Smooth muscle cell (in vitro differentiated cells): ENCODE measurements around the gene SPINK14. TPM values are rescaled to one million over a fixed set of nuclear protein-coding genes. Genes with fewer than 3 reads are reported as not detected.

Source experiments
- DNase-seq: peaks from one replicate; lab custom pipeline; 2025; ENCODE audit not compliant: unreplicated experiment; lab: John Stamatoyannopoulos, UW
- H2AFZ ChIP-seq: fragments of 200-600 bp; sonication (generic); 2 replicates; pipeline ENCODE4 v1.6.0; 2016; ENCODE audit warnings: antibody characterized with exemption, low read depth, mild to moderate bottlenecking
- H3F3A ChIP-seq: fragments of 200-600 bp; sonication (generic); 2 replicates; pipeline ENCODE4 v1.6.0; 2017; ENCODE audit warnings: antibody characterized with exemption, low read depth
- H3K27ac ChIP-seq: fragments of 200-600 bp; sonication (generic); 2 replicates; pipeline ENCODE4 v1.5.1; 2016; ENCODE audit warnings: low read depth, mild to moderate bottlenecking
- H3K27me3 ChIP-seq: fragments of 200-600 bp; sonication (generic); 2 replicates; pipeline ENCODE4 v1.6.1; 2016; ENCODE audit warnings: low read depth, mild to moderate bottlenecking
- H3K36me3 ChIP-seq: fragments of 200-600 bp; sonication (generic); 2 replicates; pipeline ENCODE4 v1.5.1; 2016; ENCODE audit warnings: low read depth
- H3K4me1 ChIP-seq: fragments of 200-600 bp; sonication (generic); 2 replicates; pipeline ENCODE4 v1.5.1; 2016; ENCODE audit warnings: low read depth
- H3K4me2 ChIP-seq: fragments of 200-600 bp; sonication (generic); 2 replicates; pipeline ENCODE4 v1.6.0; 2016; ENCODE audit warnings: mild to moderate bottlenecking
- H3K4me3 ChIP-seq: fragments of 200-600 bp; sonication (generic); 2 replicates; pipeline ENCODE4 v1.5.1; 2016; ENCODE audit warnings: mild to moderate bottlenecking
- H3K79me2 ChIP-seq: fragments of 200-600 bp; sonication (generic); 2 replicates; pipeline ENCODE4 v1.6.0; 2016; ENCODE audit warnings: low read depth, mild to moderate bottlenecking
- H3K9ac ChIP-seq: fragments of 200-600 bp; sonication (generic); 2 replicates; pipeline ENCODE4 v1.6.0; 2016; ENCODE audit warnings: low read depth
- H3K9me3 ChIP-seq: fragments of 200-600 bp; sonication (generic); replicated peaks from 2 replicates; pipeline ENCODE4 v1.5.1; 2016; ENCODE audit warnings: low read depth
- H4K20me1 ChIP-seq: fragments of 200-600 bp; sonication (generic); 2 replicates; pipeline ENCODE4 v1.6.0; 2016; ENCODE audit warnings: low read depth
- CTCF ChIP-seq: fragments of 200-600 bp; sonication (generic); IDR thresholded peaks from 2 replicates; pipeline ENCODE4 v1.5.1; 2017; ENCODE audit warnings: borderline replicate concordance, mild to moderate bottlenecking, antibody characterized with exemption; ENCODE audit not compliant: insufficient read depth, poor library complexity, severe bottlenecking
- WGBS: methylation state at CpG from one replicate; pipeline ENCODE4 v1.1.7; 2016; ENCODE audit warnings: low lambda C conversion rate; 5-methylcytosine and 5-hydroxymethylcytosine counted together
- polyA plus RNA-seq: library from polyadenylated mRNA; unstranded; fragments of >200 nt; fragmentation: Nextera tagmentation; extraction: Ambion mirVana; gene quantifications from 2 replicates; pipeline ENCODE4 v1.2.1, GENCODE V29; 2016
- total RNA-seq: library from RNA; depleted of rRNA; stranded (reverse); fragments of >200 nt; gene quantifications from 2 replicates; pipeline ENCODE4 v1.2.3, GENCODE V29; 2014

Gene SPINK14
- total and polyA plus RNA-seq, 2 experiments from 2014 or later, result not detected

- H3K4me1 ChIP-seq, result no peaks in the 10 kb centered on the region
- no peak overlapping the region for H2AFZ ChIP-seq
- H3K27ac ChIP-seq, result peak overlapping the region; percentile 71
- H3K36me3 ChIP-seq, result no peaks in the 10 kb centered on the region
- H3K27me3 ChIP-seq, result peaks cover 40% of the 10 kb centered on the region
- no peaks in the 10 kb centered on the region for H3K79me2 ChIP-seq
- peak overlapping the region; percentile 37 for H3K4me2 ChIP-seq
- H3K4me3 ChIP-seq, result no peak overlapping the region
- WGBS, result 56% methylated on average over 3 of the region's 3 CpGs
- H3K9me3 ChIP-seq, result no peaks in the 10 kb centered on the region
- no peaks in the 10 kb centered on the region for H3F3A ChIP-seq
- no peak for TF ChIP-seq CTCF
- no peak for DNase-seq
- peak overlapping the region; percentile 1 for H3K9ac ChIP-seq
- H4K20me1 ChIP-seq, result no peaks in the 10 kb centered on the region
These were observed 18.1 kb downstream of the SPINK14 start for GRCh38 chr5:148186248-148187003.

- H3K4me2 ChIP-seq, result no peak overlapping the region
- H3K27ac ChIP-seq, result no peak overlapping the region
- 50% methylated on average over 1 of the region's 1 CpG for WGBS
- H3F3A ChIP-seq, result no peaks in the 10 kb centered on the region
- no peak for TF ChIP-seq CTCF
- no peaks in the 10 kb centered on the region for H3K79me2 ChIP-seq
- no peaks in the 10 kb centered on the region for H3K9me3 ChIP-seq
- no peak overlapping the region for H2AFZ ChIP-seq
- H3K27me3 ChIP-seq, result peaks cover 29% of the 10 kb centered on the region
- DNase-seq, result no peak
- no peaks in the 10 kb centered on the region for H4K20me1 ChIP-seq
- H3K9ac ChIP-seq, result no peak overlapping the region
- H3K4me3 ChIP-seq, result no peak overlapping the region
- no peaks in the 10 kb centered on the region for H3K36me3 ChIP-seq
- H3K4me1 ChIP-seq, result no peaks in the 10 kb centered on the region
These were observed 22.7 kb downstream of the SPINK14 start for GRCh38 chr5:148191010-148191409.

GRCh38 chr5:148193202-148193601 is 24.9 kb downstream of the SPINK14 start:
- no peak for TF ChIP-seq CTCF
- H2AFZ ChIP-seq, result no peak overlapping the region
- H3K4me3 ChIP-seq, result no peak overlapping the region
- WGBS, result 79% methylated on average over 1 of the region's 1 CpG
- peaks cover 28% of the 10 kb centered on the region for H3K27me3 ChIP-seq
- no peaks in the 10 kb centered on the region for H3K79me2 ChIP-seq
- no peak overlapping the region for H3K4me2 ChIP-seq
- no peak for DNase-seq
- H3K27ac ChIP-seq, result peak overlapping the region; percentile 30
- H3K4me1 ChIP-seq, result no peaks in the 10 kb centered on the region
- H3K36me3 ChIP-seq, result no peaks in the 10 kb centered on the region
- no peaks in the 10 kb centered on the region for H3F3A ChIP-seq
- H3K9ac ChIP-seq, result no peak overlapping the region
- no peaks in the 10 kb centered on the region for H3K9me3 ChIP-seq
- no peaks in the 10 kb centered on the region for H4K20me1 ChIP-seq

- Histone ChIP-seq H2AFZ (no peak overlapping the region), H3K27ac (no peak overlapping the region), H3K9ac (no peak overlapping the region), H4K20me1 (no peaks in the 10 kb centered on the region), H3K9me3 (no peaks in the 10 kb centered on the region), H3K4me3 (no peak overlapping the region), H3K4me1 (no peaks in the 10 kb centered on the region), H3K79me2 (no peaks in the 10 kb centered on the region), H3K27me3 (peaks cover 5% of the 10 kb centered on the region), H3K36me3 (no peaks in the 10 kb centered on the region), H3K4me2 (no peak overlapping the region), H3F3A (no peaks in the 10 kb centered on the region)
- no peak for TF ChIP-seq CTCF
- 93% methylated on average over 2 of the region's 2 CpGs for WGBS
- DNase-seq, result no peak
These were observed 32.8 kb downstream of the SPINK14 start for GRCh38 chr5:148201151-148201550.
